ENCODE data around the gene PIKFYVE.

Gene PIKFYVE

DNA sequence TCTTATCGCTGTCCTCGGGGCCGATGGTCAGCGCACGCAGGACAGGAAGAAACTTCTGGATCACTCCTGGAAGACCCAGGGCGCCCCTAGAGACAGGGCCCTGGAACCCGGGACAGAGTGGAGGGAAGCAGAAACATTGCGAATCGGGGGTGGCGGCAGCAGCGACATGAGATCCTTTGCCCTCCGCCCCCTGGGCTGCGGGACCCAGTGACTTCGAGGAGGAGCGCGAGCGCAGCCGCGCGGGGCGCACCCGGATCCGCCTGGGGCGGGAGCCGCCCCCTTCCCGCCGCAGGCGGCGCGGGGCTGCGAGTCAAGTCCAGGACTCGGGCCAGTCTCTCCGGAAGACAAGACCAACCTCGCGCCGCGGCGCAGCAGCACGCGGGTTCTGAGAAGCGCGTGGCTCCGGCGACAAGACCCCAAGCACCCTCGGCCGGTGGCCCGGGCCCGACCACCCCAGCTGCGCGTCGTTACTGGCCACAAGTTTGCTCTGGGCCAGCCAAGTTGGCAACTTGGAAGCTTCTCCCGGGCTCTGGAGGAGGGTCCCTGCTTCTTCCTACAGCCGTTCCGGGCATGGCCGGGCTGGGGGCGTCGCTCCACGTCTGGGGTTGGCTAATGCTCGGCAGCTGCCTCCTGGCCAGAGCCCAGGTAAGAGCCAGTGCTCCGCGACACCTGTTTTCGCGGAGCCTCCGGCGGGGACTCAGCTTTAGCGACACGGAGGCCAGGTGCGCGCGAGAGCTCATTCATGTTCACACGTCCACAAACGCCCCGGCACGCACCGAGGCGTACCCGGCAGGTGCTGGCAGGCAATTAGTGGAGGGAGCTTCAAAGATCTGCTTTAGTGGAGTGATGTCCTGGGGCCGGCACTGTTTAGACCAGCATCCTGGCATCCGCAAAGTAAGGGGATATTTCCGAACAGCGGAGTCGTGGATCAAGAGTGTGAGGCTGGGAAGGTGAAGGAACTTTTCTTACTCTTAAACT, 140.7 kb downstream of the PIKFYVE start, which contains the start of gene PTH2R:
Gene PTH2R, plus strand, starts transcription at position 319 of the 978 bp plus-strand sequence. Its CDS starts 252 bp downstream, at position 571.
- DNase-seq (ENCODE audit: low read depth in 4 of 4, low spot score in 1 of 4) = no peak

GRCh38 chr2:208407667-208408066, 141.6 kb downstream of the PIKFYVE start:
- no peak for DNase-seq (ENCODE audit: low read depth in 4 of 4, low spot score in 1 of 4)

Measured in stimulated activated CD4-positive, alpha-beta T cell treated with anti-CD3 and anti-CD28 coated beads, Interleukin-1b, Interleukin-23, amount 100 ng/mL, for 24 hours (primary cell).